ENCODE results near the gene ITGB8.

ITGB8 gene

DNA sequence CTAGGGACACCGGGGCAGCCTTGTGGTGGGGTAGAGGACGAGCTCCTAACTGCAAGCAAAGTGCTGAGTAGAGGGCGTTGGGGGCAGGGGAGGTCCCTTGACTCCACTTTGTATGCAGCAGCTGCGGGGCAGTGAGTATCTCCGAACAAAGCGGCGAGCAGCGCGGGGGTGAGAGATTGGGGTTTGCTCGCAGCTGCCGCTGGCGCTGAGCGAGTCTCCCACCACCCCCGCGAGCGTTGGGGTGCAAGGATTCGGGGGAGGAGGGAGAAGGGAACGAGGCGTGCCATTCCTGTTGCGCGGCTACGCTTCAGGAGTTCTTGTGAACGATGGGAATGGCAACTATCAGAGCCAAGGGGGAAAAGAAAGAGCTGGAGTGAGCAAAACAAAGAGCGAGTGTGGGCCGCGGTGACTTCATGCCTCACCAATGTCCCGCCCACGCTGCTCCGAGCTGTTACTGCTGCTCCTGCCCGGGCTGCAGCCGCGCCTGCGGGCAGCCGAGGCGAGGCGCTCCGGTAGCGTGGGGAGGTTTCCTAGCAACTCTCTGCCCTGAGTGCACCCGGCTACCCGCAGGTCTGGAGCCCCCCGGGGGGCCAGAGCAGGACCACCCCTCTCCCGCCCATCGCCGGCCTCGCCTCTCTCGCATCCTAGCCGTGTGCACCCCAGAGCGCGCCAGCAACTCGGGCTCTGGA is at the start of gene ITGB8:
TSS of gene ITGB8 (plus strand) at position 662 of the 689 bp plus-strand sequence. CDS start 907 bp downstream, outside the sequence.
- H3K4me3 ChIP-seq (ENCODE audit: control insufficient read depth, low read depth, low read length), result peak within 1 kb of the TSS; percentile 60
- DNase-seq (ENCODE audit: low read depth), result peak; percentile 89
- TF ChIP-seq, protein P1, sequence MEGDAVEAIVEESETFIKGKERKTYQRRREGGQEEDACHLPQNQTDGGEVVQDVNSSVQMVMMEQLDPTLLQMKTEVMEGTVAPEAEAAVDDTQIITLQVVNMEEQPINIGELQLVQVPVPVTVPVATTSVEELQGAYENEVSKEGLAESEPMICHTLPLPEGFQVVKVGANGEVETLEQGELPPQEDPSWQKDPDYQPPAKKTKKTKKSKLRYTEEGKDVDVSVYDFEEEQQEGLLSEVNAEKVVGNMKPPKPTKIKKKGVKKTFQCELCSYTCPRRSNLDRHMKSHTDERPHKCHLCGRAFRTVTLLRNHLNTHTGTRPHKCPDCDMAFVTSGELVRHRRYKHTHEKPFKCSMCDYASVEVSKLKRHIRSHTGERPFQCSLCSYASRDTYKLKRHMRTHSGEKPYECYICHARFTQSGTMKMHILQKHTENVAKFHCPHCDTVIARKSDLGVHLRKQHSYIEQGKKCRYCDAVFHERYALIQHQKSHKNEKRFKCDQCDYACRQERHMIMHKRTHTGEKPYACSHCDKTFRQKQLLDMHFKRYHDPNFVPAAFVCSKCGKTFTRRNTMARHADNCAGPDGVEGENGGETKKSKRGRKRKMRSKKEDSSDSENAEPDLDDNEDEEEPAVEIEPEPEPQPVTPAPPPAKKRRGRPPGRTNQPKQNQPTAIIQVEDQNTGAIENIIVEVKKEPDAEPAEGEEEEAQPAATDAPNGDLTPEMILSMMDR (conservative IDR thresholded peaks at IDR 0.05; ENCODE audit: control insufficient read depth, insufficient read depth, low read depth, low read length), result no peak

DNA sequence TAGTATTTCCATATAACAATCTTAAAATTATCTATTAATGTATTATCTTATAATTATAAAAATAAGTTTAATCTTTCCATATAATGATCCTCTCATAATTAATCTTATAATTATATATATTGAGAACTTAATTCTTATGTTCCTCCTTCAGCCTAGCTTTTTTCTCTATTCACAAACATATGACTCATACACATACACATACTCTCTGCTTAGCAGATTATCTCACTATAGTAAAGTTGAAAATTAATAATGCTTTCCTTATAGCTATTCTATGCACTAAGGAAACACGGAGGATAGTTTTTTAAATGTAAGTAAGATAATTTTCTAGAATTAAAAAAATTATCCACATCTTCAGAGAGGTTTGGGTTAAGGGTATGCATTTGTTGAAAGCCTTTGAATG is 47.7 kb upstream of the ITGB8 start:
- DNase-seq (ENCODE audit: low read depth), result no peak
- TF ChIP-seq, protein P1 (conservative IDR thresholded peaks at IDR 0.05; ENCODE audit: control insufficient read depth, insufficient read depth, low read depth, low read length), result no peak
- no peak overlapping the region for H3K4me3 ChIP-seq (ENCODE audit: control insufficient read depth, low read depth, low read length)

DNA sequence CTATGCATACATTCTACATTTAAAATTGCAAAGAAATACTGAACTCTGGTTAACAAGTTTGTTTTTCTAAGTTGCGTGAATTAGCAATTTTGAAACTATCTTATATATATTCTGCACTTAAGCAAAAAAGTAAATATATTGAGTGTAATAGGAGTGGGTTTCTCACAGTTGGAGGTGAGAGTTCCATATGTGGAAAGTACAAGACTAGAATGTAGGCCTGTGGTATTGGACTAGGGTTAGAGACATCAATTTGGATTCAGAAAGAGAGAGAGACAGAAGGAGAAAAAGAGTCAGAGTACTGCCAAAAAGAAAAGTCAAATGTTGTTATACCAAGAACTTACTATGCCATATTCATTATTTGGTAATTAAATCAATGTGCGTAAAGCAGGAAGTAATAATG is 47.3 kb upstream of the ITGB8 start:
- TF ChIP-seq, protein P1 (conservative IDR thresholded peaks at IDR 0.05; ENCODE audit: control insufficient read depth, insufficient read depth, low read depth, low read length), result no peak
- no peak overlapping the region for H3K4me3 ChIP-seq (ENCODE audit: control insufficient read depth, low read depth, low read length)
- DNase-seq (ENCODE audit: low read depth), result no peak

DNA sequence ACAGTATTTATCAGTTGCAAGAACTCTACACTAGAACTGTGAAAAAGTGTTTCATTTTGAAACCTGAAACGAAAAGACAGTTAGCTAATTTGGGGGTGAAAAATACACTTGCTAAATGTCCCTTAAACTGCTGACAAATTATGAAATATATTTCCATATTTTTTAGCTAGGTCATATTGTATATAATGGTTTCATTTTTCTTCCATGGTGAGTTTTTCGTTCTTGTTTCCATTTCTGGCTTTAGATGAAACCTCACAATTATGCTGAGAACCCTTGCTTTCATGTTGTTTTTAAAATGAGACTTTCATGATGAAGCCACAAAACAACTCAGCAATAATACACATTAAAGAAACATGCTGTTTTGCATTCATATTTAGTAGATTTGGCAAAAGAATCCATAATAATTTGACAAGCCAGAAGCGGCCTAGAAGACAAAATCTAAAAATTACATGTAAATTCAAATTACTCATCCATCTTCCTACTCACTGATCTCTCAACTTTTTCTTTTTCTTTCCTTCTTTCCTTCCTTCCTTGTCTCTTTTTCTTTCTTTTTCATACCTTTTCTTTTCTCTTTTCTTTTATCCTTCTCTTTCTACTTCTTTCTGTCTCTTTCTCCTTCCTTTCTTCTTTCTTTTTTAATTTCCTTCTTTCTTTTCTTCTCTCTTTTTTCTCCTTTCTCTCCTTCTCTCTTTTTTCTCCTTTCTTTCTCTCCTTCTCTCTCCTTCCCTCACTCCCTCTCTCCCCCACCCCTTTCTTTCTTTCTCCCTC is 46.5 kb upstream of the ITGB8 start:
- no peak overlapping the region for H3K4me3 ChIP-seq (ENCODE audit: control insufficient read depth, low read depth, low read length)
- no peak for DNase-seq (ENCODE audit: low read depth)
- TF ChIP-seq, protein P1 (conservative IDR thresholded peaks at IDR 0.05; ENCODE audit: control insufficient read depth, insufficient read depth, low read depth, low read length), result no peak

DNA sequence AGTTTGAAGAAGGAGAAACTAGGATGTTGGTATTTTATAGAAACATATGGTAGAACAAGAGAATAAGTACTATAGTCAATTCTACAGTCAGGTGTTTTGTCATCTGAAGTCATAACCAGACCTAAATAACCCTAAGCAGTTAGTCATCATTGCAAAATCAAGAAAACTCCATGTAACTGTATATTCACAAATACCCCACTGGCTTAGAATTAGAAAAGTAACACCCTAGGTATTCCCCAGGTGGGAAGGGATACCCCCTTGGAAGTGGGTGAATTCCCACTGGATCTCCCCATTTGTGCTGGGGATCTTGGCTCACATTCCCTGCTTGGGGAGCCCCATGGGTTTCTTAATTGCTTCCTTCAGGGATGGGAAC is 45.9 kb upstream of the ITGB8 start:
- peak; percentile 20 for DNase-seq (ENCODE audit: low read depth)
- H3K4me3 ChIP-seq (ENCODE audit: control insufficient read depth, low read depth, low read length), result no peak overlapping the region
- TF ChIP-seq, protein P1 (conservative IDR thresholded peaks at IDR 0.05; ENCODE audit: control insufficient read depth, insufficient read depth, low read depth, low read length), result no peak

DNA sequence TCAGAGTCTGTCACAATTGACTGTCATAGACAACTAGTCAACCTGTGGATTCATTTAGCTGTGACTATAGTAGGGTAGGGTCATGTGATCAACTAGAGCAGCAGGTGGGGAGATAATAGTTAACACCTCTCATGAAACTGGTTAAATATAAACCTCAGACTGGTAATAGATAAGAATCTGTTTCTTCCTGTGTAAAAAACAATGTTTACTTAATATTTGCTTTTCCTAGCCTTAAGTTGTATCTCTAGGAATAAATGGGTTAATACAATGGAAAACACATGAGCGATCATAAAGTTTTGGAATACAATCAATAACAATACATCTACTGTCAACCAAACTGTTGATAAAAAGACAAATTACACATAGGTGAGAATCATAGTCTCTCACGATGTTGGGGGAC is 43.4 kb upstream of the ITGB8 start:
- TF ChIP-seq, protein P1 (conservative IDR thresholded peaks at IDR 0.05; ENCODE audit: control insufficient read depth, insufficient read depth, low read depth, low read length), result no peak
- H3K4me3 ChIP-seq (ENCODE audit: control insufficient read depth, low read depth, low read length), result no peak overlapping the region
- no peak for DNase-seq (ENCODE audit: low read depth)

All from fibroblast of mammary gland (primary cell).